Endothelial cell of umbilical vein (primary cell): ENCODE data around the gene IL10. TPM values are rescaled to one million over a fixed set of nuclear protein-coding genes. Genes with fewer than 3 reads are reported as not detected.

Experiments used
- BruUV-seq: library from RNA; stranded (reverse); fragments of 400-500 nt; replicated peaks from 2 replicates; lab custom pipeline; 2021; lab: Mats Ljungman, UMichigan
- CTCF ChIA-PET: fragments of 300-600, 350-600 bp; sonication (Branson Sonifier 250); formaldehyde crosslinking; loops from one replicate; lab custom pipeline; 2021; ENCODE audit warnings: antibody characterized with exemption, inconsistent platforms; lab: Charles Lee
- POLR2A ChIA-PET: fragments of 300-600, 350-600 bp; sonication (Branson Sonifier 250); formaldehyde crosslinking; loops from one replicate; lab custom pipeline; 2021; ENCODE audit warnings: antibody characterized with exemption, inconsistent platforms; lab: Charles Lee
- DNase-seq: peaks from one replicate; pipeline ENCODE4 v3.0.0-alpha.2; 2011; ENCODE audit warnings: low read depth, low spot score
- FAIRE-seq: peaks from 2 replicates; lab custom pipeline; 2011; peaks lifted over from hg19 to GRCh38; lab: Jason Lieb, UNC
- H2AFZ ChIP-seq: 2 replicates; pipeline ENCODE4 v1.6.0; 2012; ENCODE audit warnings: low read depth, low read length, control low read depth, inconsistent platforms
- H3K27ac ChIP-seq: 2 replicates; pipeline ENCODE4 v1.5.1; 2011; ENCODE audit warnings: low read depth, mild to moderate bottlenecking, control low read depth, low read length, moderate library complexity; ENCODE audit not compliant: insufficient read depth
- H3K27me3 ChIP-seq, 2 experiments: 2 replicates each; pipeline versions ENCODE4 v1.6.0 to v1.6.1; 2011; ENCODE audit warnings: low read length in 2 of 2, mixed read lengths in 1 of 2; ENCODE audit not compliant: control insufficient read depth in 2 of 2, insufficient read depth in 2 of 2
- H3K36me3 ChIP-seq, 2 experiments: 2 replicates in 1 of 2; 3 replicates in 1 of 2; pipeline ENCODE4 v1.5.1; 2011; ENCODE audit warnings: low read length in 2 of 2, mild to moderate bottlenecking in 1 of 2, moderate library complexity in 1 of 2; ENCODE audit not compliant: control insufficient read depth in 2 of 2, insufficient read depth in 2 of 2; ENCODE audit errors: extremely low read depth in 1 of 2
- H3K4me1 ChIP-seq: 3 replicates; pipeline ENCODE4 v1.5.1; 2011; ENCODE audit warnings: mild to moderate bottlenecking, low read length; ENCODE audit not compliant: control insufficient read depth, insufficient read depth; ENCODE audit errors: extremely low read depth
- H3K4me2 ChIP-seq: 2 replicates; pipeline ENCODE4 v1.6.1; 2011; ENCODE audit warnings: low read length, control low read depth, mixed read lengths; ENCODE audit not compliant: insufficient read depth
- H3K4me3 ChIP-seq, 3 experiments: fragments of 200-600 bp in 1 of 3; sonication (generic), shearing (Covaris generic) in 1 of 3; replicated peaks in 1 of 3; 2 replicates each; pipeline ENCODE4 v1.5.1; 2011 to 2016; ENCODE audit warnings: control low read depth in 3 of 3, low read length in 3 of 3, mild to moderate bottlenecking in 2 of 3, inconsistent platforms in 1 of 3, low read depth in 1 of 3, moderate library complexity in 1 of 3; ENCODE audit not compliant: insufficient read depth in 1 of 3
- H3K79me2 ChIP-seq: 2 replicates; pipeline ENCODE4 v1.6.0; 2012; ENCODE audit warnings: low read length, inconsistent platforms; ENCODE audit not compliant: control insufficient read depth, insufficient read depth
- H3K9ac ChIP-seq: replicated peaks from 2 replicates; pipeline ENCODE3; 2011; ENCODE audit warnings: low read length, control low read depth; ENCODE audit not compliant: insufficient read depth; ENCODE audit errors: extremely low read depth
- H3K9me1 ChIP-seq: replicated peaks from 3 replicates; pipeline ENCODE4 v1.6.0; 2011; ENCODE audit warnings: mild to moderate bottlenecking, low read length; ENCODE audit not compliant: control insufficient read depth, insufficient read depth; ENCODE audit errors: extremely low read depth
- H3K9me3 ChIP-seq: replicated peaks from 2 replicates; pipeline ENCODE4 v1.5.1; 2012; ENCODE audit warnings: low read length, inconsistent platforms; ENCODE audit not compliant: control insufficient read depth, insufficient read depth
- H4K20me1 ChIP-seq: replicated peaks from 2 replicates; pipeline ENCODE3; 2011; ENCODE audit warnings: mild to moderate bottlenecking, low read length; ENCODE audit not compliant: control insufficient read depth, insufficient read depth; ENCODE audit errors: extremely low read depth
- EZH2 ChIP-seq: IDR thresholded peaks from 2 replicates; pipeline ENCODE4 v1.6.1; 2012; ENCODE audit warnings: borderline replicate concordance, low read depth, mild to moderate bottlenecking, moderate library complexity, low read length, inconsistent platforms; ENCODE audit not compliant: severe bottlenecking
- FOS ChIP-seq: IDR thresholded peaks from 2 replicates; pipeline ENCODE4 v1.6.1; 2011; ENCODE audit warnings: mild to moderate bottlenecking, low read length, moderate library complexity, borderline replicate concordance; ENCODE audit not compliant: insufficient read depth
- GATA2 ChIP-seq: IDR thresholded peaks from 2 replicates; pipeline ENCODE4 v1.7.0; 2011; ENCODE audit warnings: low read depth, mild to moderate bottlenecking, moderate library complexity, mixed read lengths, low read length; ENCODE audit not compliant: insufficient read length, insufficient read depth
- JUN ChIP-seq: IDR thresholded peaks from 2 replicates; pipeline ENCODE4 v1.6.1; 2011; ENCODE audit warnings: borderline replicate concordance, low read depth; ENCODE audit not compliant: insufficient read length, insufficient read depth
- MAX ChIP-seq: IDR thresholded peaks from 2 replicates; pipeline ENCODE4 v1.6.1; 2011; ENCODE audit not compliant: insufficient read depth, insufficient read length
- MYC ChIP-seq: IDR thresholded peaks from one replicate; pipeline ENCODE4 v1.6.1; 2011; ENCODE audit warnings: mild to moderate bottlenecking, low read depth, low read length
- POLR2A ChIP-seq: IDR thresholded peaks from 2 replicates; pipeline ENCODE4 v1.6.1; 2012; ENCODE audit warnings: low read depth, mild to moderate bottlenecking, control low read depth, low read length
- POLR2AphosphoS5 ChIP-seq: IDR thresholded peaks from 2 replicates; pipeline ENCODE4 v1.6.1; 2012; ENCODE audit warnings: low read depth, mild to moderate bottlenecking, control low read depth, low read length, moderate library complexity; ENCODE audit not compliant: insufficient read depth
- dilution Hi-C: fragments of 300-500 bp; cut with MboI; formaldehyde crosslinking; loops from one replicate; pipeline ENCODE4 v1.15.0; 2019; ENCODE audit warnings: low sequenced_read_pairs; ENCODE audit not compliant: extremely low pct_ligation_motif_present
- intact Hi-C: fragments of 100-400 bp; cut with micrococcal nuclease; formaldehyde crosslinking; loops from one replicate; pipeline ENCODE4 v1.10.0; 2022
- polyA plus RNA-seq, 4 experiments: library from polyadenylated mRNA; depleted of rRNA in 3 of 4; stranded (reverse) in 3 of 4; unstranded in 1 of 4; fragments of >200 nt; gene quantifications; 2 replicates each; pipeline versions ENCODE4 v1.2.1 to v1.2.3, GENCODE V29; 2011 to 2012; ENCODE audit warnings: missing spikeins in 1 of 4
- total RNA-seq: library from RNA; stranded (reverse); gene quantifications from 2 replicates; pipeline ENCODE4 v1.2.3, GENCODE V29; 2021
- TF ChIP-seq, protein P1 (sequence below), 2 donors: IDR thresholded peaks; 1 replicate in 1 of 2; 2 replicates in 1 of 2; pipeline ENCODE4 v1.5.1; 2011; ENCODE audit warnings: low read length in 2 of 2, mild to moderate bottlenecking in 2 of 2, moderate library complexity in 2 of 2, control low read depth in 1 of 2, inconsistent platforms in 1 of 2, low read depth in 1 of 2; ENCODE audit not compliant: insufficient read depth in 1 of 2; ENCODE audit errors: extremely low read depth in 1 of 2

IL10 gene
- total and polyA plus RNA-seq, 2 donors (not counting 3 experiments of a cell fraction or from before 2014, with no cell fraction given): not detected

DNA sequence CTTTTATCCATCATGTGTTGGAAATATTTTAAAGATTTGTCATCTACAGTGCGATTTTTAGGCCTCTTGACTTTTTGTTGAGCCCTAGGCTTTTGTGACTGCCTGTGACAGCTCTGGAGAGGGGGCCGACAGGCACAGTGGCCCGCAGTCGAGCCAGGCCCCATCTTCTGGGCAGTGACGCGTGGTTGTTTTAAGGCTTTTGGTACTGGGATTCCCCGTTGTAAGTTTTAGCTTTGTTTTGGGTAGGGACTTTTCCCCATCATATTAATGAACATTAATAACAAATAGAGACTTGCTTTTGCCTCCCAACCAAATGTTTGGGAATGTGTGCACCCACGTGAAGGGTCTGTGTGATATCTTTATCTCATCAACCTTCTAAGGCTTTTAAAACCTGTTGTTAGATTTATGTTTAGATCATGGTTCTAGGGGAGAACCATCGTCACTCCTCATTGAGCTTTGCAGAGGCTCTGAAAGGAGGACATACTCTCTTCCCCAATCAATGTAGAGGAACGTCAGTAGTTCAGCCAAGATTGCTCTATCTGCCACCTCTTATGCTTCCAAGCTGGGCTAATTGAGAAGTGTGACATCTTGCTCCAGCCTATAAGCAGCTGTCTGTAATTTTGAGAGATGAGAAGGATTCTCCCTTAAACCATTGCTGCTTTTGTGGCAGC lies 53.0 kb downstream of the IL10 start:
- no peak for DNase-seq
- peaks cover 12% of the 10 kb centered on the region for H4K20me1 ChIP-seq
- no peak overlapping the region for H3K4me2 ChIP-seq
- no peaks in the 10 kb centered on the region for H3K9me3 ChIP-seq
- H3K27me3 ChIP-seq: no peaks in the 10 kb centered on the region
- no peak overlapping the region for H3K4me3 ChIP-seq
- H3K4me1 ChIP-seq: no peaks in the 10 kb centered on the region
- no peaks in the 10 kb centered on the region for H3K9me1 ChIP-seq
- no peak overlapping the region for H3K9ac ChIP-seq
- dilution Hi-C loops: no loop called here
- no peak overlapping the region for H3K27ac ChIP-seq
- H3K36me3 ChIP-seq: no peaks in the 10 kb centered on the region
- ChIA-PET CTCF (no interaction called here), POLR2A (no interaction called here)
- H2AFZ ChIP-seq: no peak overlapping the region
- H3K79me2 ChIP-seq: peaks cover 53% of the 10 kb centered on the region
- FAIRE-seq: no peak
- intact Hi-C loops: no loop called here
- no TSS peak for BruUV-seq
- TF ChIP-seq EZH2 (no peak), POLR2A (no peak), GATA2 (no peak), POLR2AphosphoS5 (no peak), JUN (no peak), FOS (no peak), MYC (no peak), MAX (no peak)
- TF ChIP-seq, protein P1, sequence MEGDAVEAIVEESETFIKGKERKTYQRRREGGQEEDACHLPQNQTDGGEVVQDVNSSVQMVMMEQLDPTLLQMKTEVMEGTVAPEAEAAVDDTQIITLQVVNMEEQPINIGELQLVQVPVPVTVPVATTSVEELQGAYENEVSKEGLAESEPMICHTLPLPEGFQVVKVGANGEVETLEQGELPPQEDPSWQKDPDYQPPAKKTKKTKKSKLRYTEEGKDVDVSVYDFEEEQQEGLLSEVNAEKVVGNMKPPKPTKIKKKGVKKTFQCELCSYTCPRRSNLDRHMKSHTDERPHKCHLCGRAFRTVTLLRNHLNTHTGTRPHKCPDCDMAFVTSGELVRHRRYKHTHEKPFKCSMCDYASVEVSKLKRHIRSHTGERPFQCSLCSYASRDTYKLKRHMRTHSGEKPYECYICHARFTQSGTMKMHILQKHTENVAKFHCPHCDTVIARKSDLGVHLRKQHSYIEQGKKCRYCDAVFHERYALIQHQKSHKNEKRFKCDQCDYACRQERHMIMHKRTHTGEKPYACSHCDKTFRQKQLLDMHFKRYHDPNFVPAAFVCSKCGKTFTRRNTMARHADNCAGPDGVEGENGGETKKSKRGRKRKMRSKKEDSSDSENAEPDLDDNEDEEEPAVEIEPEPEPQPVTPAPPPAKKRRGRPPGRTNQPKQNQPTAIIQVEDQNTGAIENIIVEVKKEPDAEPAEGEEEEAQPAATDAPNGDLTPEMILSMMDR (IDR thresholded peaks at IDR 0.05; ENCODE audit: extremely low read depth in 1 of 2, insufficient read depth in 1 of 2, low read depth in 1 of 2, low read length in 2 of 2): no peak
